ENCODE results near the gene MYO1E. TPM values are rescaled to one million over a fixed set of nuclear protein-coding genes. Genes with fewer than 3 reads are reported as not detected.
A peak's percentile ranks its signal among the peaks of the same experiment; 100 is the strongest.

The MYO1E gene
- total and polyA plus RNA-seq, 7 donors = 20.6 to 92.2 (median 32.1) TPM

- H3K27ac ChIP-seq = peak overlapping the region in 1 of 4 donors; percentile 65
- peaks cover 0 to 31% (median 10%) of the 10 kb centered on the region in 4 donors for H3K4me1 ChIP-seq
- H3K27me3 ChIP-seq = no peaks in the 10 kb centered on the region
- no peak overlapping the region for H3K4me3 ChIP-seq
- WGBS, 2 donors = 97 to 98% methylated on average over 8 of the region's 8 CpGs
- peaks cover 0 to 22% (median 3%) of the 10 kb centered on the region in 4 donors for H3K36me3 ChIP-seq
- no peaks in the 10 kb centered on the region for H3K9me3 ChIP-seq
- no peak for TF ChIP-seq POLR2A (IDR thresholded peaks at IDR 0.05)
- TF ChIP-seq POLR2AphosphoS5 (IDR thresholded peaks at IDR 0.05) = no peak
- no peak for TF ChIP-seq EP300 (IDR thresholded peaks at IDR 0.05)
- TF ChIP-seq CTCF (IDR thresholded peaks at IDR 0.05) = no peak
- intact Hi-C loops (cut with DNase I) = no loop called here
- DNase-seq = no peak
These were observed 201.6 kb downstream of the MYO1E start for GRCh38 chr15:59171067-59171397.

GRCh38 chr15:59170295-59171066 is 202.2 kb downstream of the MYO1E start:
- no peak for TF ChIP-seq POLR2A (IDR thresholded peaks at IDR 0.05)
- TF ChIP-seq CTCF (IDR thresholded peaks at IDR 0.05) = no peak
- TF ChIP-seq EP300 (IDR thresholded peaks at IDR 0.05) = no peak
- no peak for TF ChIP-seq POLR2AphosphoS5 (IDR thresholded peaks at IDR 0.05)
- intact Hi-C loops (cut with DNase I) = no loop called here
- Histone ChIP-seq H3K27me3 (no peaks in the 10 kb centered on the region), H3K36me3 (peaks cover 0 to 22% (median 3%) of the 10 kb centered on the region in 4 donors), H3K27ac (peak overlapping the region in 3 of 4 donors; percentile 51 to 72 (median 65)), H3K4me3 (no peak overlapping the region), H3K4me1 (peaks cover 0 to 31% (median 10%) of the 10 kb centered on the region in 4 donors), H3K9me3 (no peaks in the 10 kb centered on the region)
- 64 to 67% methylated on average over 12 of the region's 12 CpGs for WGBS, 2 donors
- DNase-seq = no peak

- TF ChIP-seq CTCF (IDR thresholded peaks at IDR 0.05) (no peak), POLR2AphosphoS5 (IDR thresholded peaks at IDR 0.05) (peak in 3 of 4 donors; percentile 12 to 54 (median 17))
- WGBS, 2 donors = 76 to 77% methylated on average over 3 of the region's 3 CpGs
- Histone ChIP-seq H3K27ac (peak overlapping the region in 3 of 4 donors; percentile 51 to 72 (median 65)), H3K27me3 (no peaks in the 10 kb centered on the region), H3K36me3 (peaks cover 0 to 22% (median 3%) of the 10 kb centered on the region in 4 donors), H3K4me3 (no peak overlapping the region), H3K9me3 (no peaks in the 10 kb centered on the region), H3K4me1 (peaks cover 0 to 20% (median 6%) of the 10 kb centered on the region in 4 donors)
- intact Hi-C loops (cut with DNase I) = no loop called here
- no peak for DNase-seq
These were observed 203.4 kb downstream of the MYO1E start for GRCh38 chr15:59169251-59169708.

GRCh38 chr15:59168536-59168935 is 204.1 kb downstream of the MYO1E start:
- no peaks in the 10 kb centered on the region for H3K9me3 ChIP-seq
- intact Hi-C loops (cut with DNase I) = no loop called here
- peaks cover 0 to 18% (median 3%) of the 10 kb centered on the region in 4 donors for H3K36me3 ChIP-seq
- no peak overlapping the region for H3K4me3 ChIP-seq
- 88 to 89% methylated on average over 7 of the region's 7 CpGs for WGBS, 2 donors
- TF ChIP-seq POLR2A (IDR thresholded peaks at IDR 0.05) (no peak), EP300 (IDR thresholded peaks at IDR 0.05) (no peak), CTCF (IDR thresholded peaks at IDR 0.05) (no peak), POLR2AphosphoS5 (IDR thresholded peaks at IDR 0.05) (no peak)
- DNase-seq = no peak
- H3K27ac ChIP-seq = peak overlapping the region in 2 of 4 donors; percentile 65 to 72
- no peaks in the 10 kb centered on the region for H3K27me3 ChIP-seq
- peaks cover 0 to 20% (median 6%) of the 10 kb centered on the region in 4 donors for H3K4me1 ChIP-seq

Measured in sigmoid colon (tissue), 7 donors.